ENCODE results near the gene IDH3B. TPM values are rescaled to one million over a fixed set of nuclear protein-coding genes. Genes with fewer than 3 reads are reported as not detected.
A peak's percentile ranks its signal among the peaks of the same experiment; 100 is the strongest.
"Not testable (repeated sequence)": the region's sequence is repeated elsewhere in the genome, so short reads cannot be mapped to it uniquely, and the experiment has no call there.

Gene IDH3B
- total RNA-seq, 1 donor from 2014 or later, result 103 TPM

DNA sequence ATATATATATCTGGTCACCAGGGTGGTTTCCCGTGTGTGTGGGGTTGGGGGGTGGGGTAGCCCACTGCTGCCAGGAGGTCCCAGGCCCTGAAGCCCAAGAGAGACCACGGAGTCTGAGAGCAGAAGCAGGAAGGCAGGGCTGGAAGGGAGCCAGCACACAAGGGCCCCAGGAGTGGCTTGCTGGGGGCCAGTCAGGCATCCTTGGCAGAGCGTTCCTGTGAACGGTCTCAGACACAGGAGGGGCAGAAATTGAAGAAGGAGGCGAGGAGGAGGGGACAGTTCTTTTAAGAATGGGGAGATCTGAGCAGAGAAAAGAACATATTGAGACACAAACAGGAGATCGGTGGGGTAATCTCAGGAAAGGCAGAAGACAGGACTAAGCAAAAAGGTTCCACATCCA lies 26.7 kb upstream of the IDH3B start:
- TF ChIP-seq, protein P1, sequence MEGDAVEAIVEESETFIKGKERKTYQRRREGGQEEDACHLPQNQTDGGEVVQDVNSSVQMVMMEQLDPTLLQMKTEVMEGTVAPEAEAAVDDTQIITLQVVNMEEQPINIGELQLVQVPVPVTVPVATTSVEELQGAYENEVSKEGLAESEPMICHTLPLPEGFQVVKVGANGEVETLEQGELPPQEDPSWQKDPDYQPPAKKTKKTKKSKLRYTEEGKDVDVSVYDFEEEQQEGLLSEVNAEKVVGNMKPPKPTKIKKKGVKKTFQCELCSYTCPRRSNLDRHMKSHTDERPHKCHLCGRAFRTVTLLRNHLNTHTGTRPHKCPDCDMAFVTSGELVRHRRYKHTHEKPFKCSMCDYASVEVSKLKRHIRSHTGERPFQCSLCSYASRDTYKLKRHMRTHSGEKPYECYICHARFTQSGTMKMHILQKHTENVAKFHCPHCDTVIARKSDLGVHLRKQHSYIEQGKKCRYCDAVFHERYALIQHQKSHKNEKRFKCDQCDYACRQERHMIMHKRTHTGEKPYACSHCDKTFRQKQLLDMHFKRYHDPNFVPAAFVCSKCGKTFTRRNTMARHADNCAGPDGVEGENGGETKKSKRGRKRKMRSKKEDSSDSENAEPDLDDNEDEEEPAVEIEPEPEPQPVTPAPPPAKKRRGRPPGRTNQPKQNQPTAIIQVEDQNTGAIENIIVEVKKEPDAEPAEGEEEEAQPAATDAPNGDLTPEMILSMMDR (IDR thresholded peaks at IDR 0.05; ENCODE audit: insufficient read depth, low read length, severe bottlenecking), result no peak
- peaks cover 30% of the 10 kb centered on the region for H3K27me3 ChIP-seq (ENCODE audit: control insufficient read depth, insufficient read depth, low read length)
- FAIRE-seq (no peak), DNase-seq (ENCODE audit: low read depth) (no peak)
- no peak overlapping the region for H3K4me3 ChIP-seq (ENCODE audit: low read depth, low read length)
- no peaks in the 10 kb centered on the region for H3K36me3 ChIP-seq (ENCODE audit: control insufficient read depth, insufficient read depth, low read length)

DNA sequence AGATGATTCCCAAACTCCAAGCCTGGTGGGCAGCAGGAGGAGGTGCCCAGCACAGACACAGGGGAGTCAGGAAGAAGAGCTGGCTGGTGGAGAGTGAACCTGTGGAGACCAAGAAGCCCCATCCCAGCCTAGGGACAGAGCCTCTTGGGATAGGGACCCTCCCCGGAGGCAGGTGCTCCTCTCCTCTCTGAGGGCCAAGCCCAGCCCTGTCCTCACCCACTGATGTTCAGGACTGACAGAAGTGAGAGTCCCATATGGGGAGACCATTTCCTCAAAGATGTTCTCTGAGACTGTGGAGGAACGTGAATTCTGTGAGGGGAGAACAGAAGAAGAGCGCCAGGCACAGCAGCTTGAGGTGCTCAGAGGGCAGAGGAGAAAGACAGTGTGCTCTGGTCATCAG lies 26.2 kb upstream of the IDH3B start:
- no peak for FAIRE-seq

DNA sequence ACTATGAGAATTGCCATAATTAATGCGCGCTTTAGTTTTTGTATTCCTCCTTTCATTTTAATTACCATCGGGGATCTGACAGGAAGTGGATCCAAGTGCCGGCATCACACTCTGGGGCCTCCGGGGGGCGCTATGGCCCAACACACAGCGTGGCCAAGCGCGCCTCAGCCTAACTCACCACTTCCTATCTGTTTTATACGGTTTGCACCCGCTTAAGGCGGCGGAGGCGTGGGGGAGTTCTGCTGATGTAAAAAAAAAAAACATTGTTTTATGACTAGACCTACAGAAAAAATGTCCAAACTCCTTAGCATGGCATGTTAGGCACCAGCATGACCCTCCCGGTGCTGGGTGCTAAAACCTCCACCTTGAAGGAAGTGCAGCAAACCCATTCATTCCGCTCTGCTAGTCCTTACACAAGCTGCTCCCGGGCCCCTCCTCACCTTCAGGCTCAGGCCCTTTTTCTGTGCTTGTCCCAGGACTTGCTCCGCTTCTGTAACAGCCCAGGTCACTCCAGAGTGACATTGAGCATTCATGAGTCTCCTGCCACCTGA lies 24.1 kb upstream of the IDH3B start:
- no peak for FAIRE-seq
- H3K27me3 ChIP-seq (ENCODE audit: control insufficient read depth, insufficient read depth, low read length), result peaks cover 9% of the 10 kb centered on the region
- TF ChIP-seq, protein P1 (IDR thresholded peaks at IDR 0.05; ENCODE audit: insufficient read depth, low read length, severe bottlenecking), result peak; percentile 44

More for the DNA sequence above, 26.2 kb upstream of the IDH3B start:
- Histone ChIP-seq H3K36me3 (ENCODE audit: control insufficient read depth, insufficient read depth, low read length) (no peaks in the 10 kb centered on the region), H3K27me3 (ENCODE audit: control insufficient read depth, insufficient read depth, low read length) (peaks cover 26% of the 10 kb centered on the region), H3K4me3 (ENCODE audit: low read depth, low read length) (no peak overlapping the region)
- no peak for DNase-seq (ENCODE audit: low read depth)
- TF ChIP-seq, protein P1 (IDR thresholded peaks at IDR 0.05; ENCODE audit: insufficient read depth, low read length, severe bottlenecking), result no peak

DNA sequence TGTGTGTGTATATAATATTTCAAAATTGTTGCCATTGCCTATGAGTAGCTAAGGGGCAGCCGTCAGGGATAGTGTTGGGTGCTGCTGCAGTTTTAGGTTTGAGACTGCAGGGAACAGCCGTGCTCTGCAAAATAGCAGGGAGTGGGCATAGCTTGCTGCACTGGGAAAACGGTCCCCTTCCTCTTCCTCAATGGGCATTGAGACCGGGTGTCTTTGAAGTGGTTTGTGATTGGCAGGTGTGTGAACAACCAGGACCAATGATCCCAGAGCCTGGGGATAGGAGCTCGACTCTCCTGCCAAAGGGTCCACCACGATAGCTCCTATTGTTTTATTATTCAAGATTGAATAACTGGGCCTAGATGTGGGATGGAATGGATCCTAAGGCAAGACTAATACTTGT lies 23.5 kb upstream of the IDH3B start:
- FAIRE-seq (no peak), DNase-seq (ENCODE audit: low read depth) (no peak)
- TF ChIP-seq, protein P1 (IDR thresholded peaks at IDR 0.05; ENCODE audit: insufficient read depth, low read length, severe bottlenecking), result no peak
- H3K4me3 ChIP-seq (ENCODE audit: low read depth, low read length), result no peak overlapping the region
- H3K36me3 ChIP-seq (ENCODE audit: control insufficient read depth, insufficient read depth, low read length), result no peaks in the 10 kb centered on the region
- H3K27me3 ChIP-seq (ENCODE audit: control insufficient read depth, insufficient read depth, low read length), result peaks cover 9% of the 10 kb centered on the region

More for the DNA sequence above, 24.1 kb upstream of the IDH3B start:
- Histone ChIP-seq H3K36me3 (ENCODE audit: control insufficient read depth, insufficient read depth, low read length) (no peaks in the 10 kb centered on the region), H3K4me3 (ENCODE audit: low read depth, low read length) (no peak overlapping the region)
- DNase-seq (ENCODE audit: low read depth), result no peak

DNA sequence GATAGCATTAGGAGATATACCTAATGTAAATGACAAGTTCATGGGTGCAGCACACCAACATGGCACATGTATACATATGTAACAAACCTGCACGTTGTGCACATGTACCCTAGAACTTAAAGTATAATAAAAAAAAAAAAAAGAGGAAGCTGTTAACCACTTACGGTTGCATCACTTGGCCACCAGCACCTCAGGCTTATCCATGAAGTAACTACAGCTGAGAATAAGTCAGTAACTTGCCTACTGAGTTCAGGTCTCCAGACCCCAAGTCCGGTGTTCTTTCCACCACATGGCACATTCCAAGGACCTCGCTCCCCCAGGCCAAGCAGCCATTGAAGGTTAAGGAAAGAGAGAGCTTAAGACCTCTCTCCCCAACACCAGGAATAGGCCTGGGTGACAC lies 20.8 kb upstream of the IDH3B start:
- FAIRE-seq; DNase-seq (ENCODE audit: low read depth); H3K4me3 ChIP-seq (ENCODE audit: low read depth, low read length); H3K36me3 ChIP-seq (ENCODE audit: control insufficient read depth, insufficient read depth, low read length); H3K27me3 ChIP-seq (ENCODE audit: control insufficient read depth, insufficient read depth, low read length): not testable (repeated sequence)

DNA sequence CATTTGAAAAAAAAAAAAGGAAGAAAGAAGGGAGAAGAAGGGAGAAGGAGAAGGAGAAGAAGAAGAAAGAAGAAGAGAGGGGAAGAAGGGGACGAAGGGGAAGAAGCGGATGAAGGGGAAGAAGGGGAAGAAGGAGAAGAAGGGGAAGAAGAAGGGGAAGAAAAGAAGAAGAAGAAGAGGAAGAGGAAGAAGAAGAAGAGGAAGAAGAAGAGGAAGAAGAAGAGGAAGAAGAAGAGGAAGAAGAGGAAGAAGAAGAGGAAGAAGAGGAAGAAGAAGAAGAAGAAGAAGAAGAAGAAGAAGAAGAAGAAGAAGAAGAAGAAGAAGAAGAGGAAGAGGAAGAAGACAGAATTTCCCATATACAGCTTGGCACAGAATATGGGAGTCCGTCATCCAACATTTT lies 18.0 kb upstream of the IDH3B start:
- DNase-seq (ENCODE audit: low read depth); H3K4me3 ChIP-seq (ENCODE audit: low read depth, low read length); FAIRE-seq; H3K36me3 ChIP-seq (ENCODE audit: control insufficient read depth, insufficient read depth, low read length); H3K27me3 ChIP-seq (ENCODE audit: control insufficient read depth, insufficient read depth, low read length): not testable (repeated sequence)

DNA sequence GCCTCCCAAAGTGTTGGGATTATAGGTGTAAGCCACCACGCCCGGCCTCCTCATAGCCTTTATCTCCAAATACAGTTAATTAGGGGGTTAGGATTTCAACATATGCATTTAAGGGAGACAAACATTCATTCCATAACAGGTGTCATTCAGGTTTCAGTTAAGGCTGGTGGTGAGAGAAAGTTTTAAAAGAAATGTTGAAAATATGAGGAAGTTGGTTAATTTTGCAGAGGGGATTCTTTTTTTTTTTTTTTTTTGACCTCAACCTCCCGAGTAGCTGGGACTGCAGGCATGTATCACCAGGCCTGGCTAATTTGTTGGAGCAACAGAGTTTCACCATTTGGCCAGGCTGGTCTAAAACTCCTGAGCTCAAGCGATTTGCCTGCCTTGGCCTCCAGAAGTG lies 16.0 kb upstream of the IDH3B start:
- Histone ChIP-seq H3K4me3 (ENCODE audit: low read depth, low read length) (no peak overlapping the region), H3K36me3 (ENCODE audit: control insufficient read depth, insufficient read depth, low read length) (no peaks in the 10 kb centered on the region), H3K27me3 (ENCODE audit: control insufficient read depth, insufficient read depth, low read length) (peaks cover 2% of the 10 kb centered on the region)
- TF ChIP-seq, protein P1 (IDR thresholded peaks at IDR 0.05; ENCODE audit: insufficient read depth, low read length, severe bottlenecking), result no peak
- no peak for FAIRE-seq
- no peak for DNase-seq (ENCODE audit: low read depth)

All from bronchial epithelial cell (primary cell).